ENCODE results near the gene ABCB1. TPM values are rescaled to one million over a fixed set of nuclear protein-coding genes. Genes with fewer than 3 reads are reported as not detected.

ABCB1 gene
- total and polyA plus RNA-seq, 2 of the 13 experiments (the other 11 are each of a cell fraction or from before 2014, with no cell fraction given): 42.8 to 52.6 TPM

GRCh38 chr7:87463982-87464381, 136.7 kb downstream of the ABCB1 start (continued):
- peak; percentile 21; the same call in 1 of the 2 replicates for TF ChIP-seq LCORL (IDR thresholded peaks at IDR 0.05)
- TF ChIP-seq LCORL (CRISPR knock-in tag; IDR thresholded peaks at IDR 0.05): peak; percentile 72
- no peak for TF ChIP-seq NFATC3 (CRISPR knock-in tag; IDR thresholded peaks at IDR 0.05)
- TF ChIP-seq ZNF720 (CRISPR knock-in tag; IDR thresholded peaks at IDR 0.05): no peak
- peak; percentile 71; the same call in 1 of the 2 replicates for TF ChIP-seq CREM (IDR thresholded peaks at IDR 0.05)
- TF ChIP-seq CREM (CRISPR knock-in tag; IDR thresholded peaks at IDR 0.05): no peak
- no peak for TF ChIP-seq CENPX (CRISPR knock-in tag; IDR thresholded peaks at IDR 0.05)
- TF ChIP-seq SAP130 (CRISPR knock-in tag; IDR thresholded peaks at IDR 0.05; ENCODE audit: low read depth): peak; percentile 59; the same call in 1 of the 2 replicates
- TF ChIP-seq FOSL1 (CRISPR knock-in tag; IDR thresholded peaks at IDR 0.05; ENCODE audit: borderline replicate concordance): no peak
- no peak for TF ChIP-seq ZSCAN30 (CRISPR knock-in tag; IDR thresholded peaks at IDR 0.05)
- no peak for TF ChIP-seq POLR2AphosphoS2 (IDR thresholded peaks at IDR 0.05; ENCODE audit: low read depth, low read length)
- TF ChIP-seq ZNF569 (CRISPR knock-in tag; IDR thresholded peaks at IDR 0.05; ENCODE audit: borderline replicate concordance): no peak
- peak; percentile 59; the same call in 1 of the 2 replicates for TF ChIP-seq NFKBIZ (CRISPR knock-in tag; IDR thresholded peaks at IDR 0.05)
- TF ChIP-seq POGZ (CRISPR knock-in tag; IDR thresholded peaks at IDR 0.05): peak; percentile 73
- no peak for TF ChIP-seq DR1 (CRISPR knock-in tag; IDR thresholded peaks at IDR 0.05)
- TF ChIP-seq ZEB1 (IDR thresholded peaks at IDR 0.05; ENCODE audit: insufficient replicate concordance, low read depth): peak; percentile 79
- TF ChIP-seq, protein P1, sequence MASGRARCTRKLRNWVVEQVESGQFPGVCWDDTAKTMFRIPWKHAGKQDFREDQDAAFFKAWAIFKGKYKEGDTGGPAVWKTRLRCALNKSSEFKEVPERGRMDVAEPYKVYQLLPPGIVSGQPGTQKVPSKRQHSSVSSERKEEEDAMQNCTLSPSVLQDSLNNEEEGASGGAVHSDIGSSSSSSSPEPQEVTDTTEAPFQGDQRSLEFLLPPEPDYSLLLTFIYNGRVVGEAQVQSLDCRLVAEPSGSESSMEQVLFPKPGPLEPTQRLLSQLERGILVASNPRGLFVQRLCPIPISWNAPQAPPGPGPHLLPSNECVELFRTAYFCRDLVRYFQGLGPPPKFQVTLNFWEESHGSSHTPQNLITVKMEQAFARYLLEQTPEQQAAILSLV (CRISPR knock-in tag; IDR thresholded peaks at IDR 0.05; ENCODE audit: borderline replicate concordance): no peak
- TF ChIP-seq ZNF605 (CRISPR knock-in tag; IDR thresholded peaks at IDR 0.05): no peak
- no peak for TF ChIP-seq ZFP62 (CRISPR knock-in tag; IDR thresholded peaks at IDR 0.05)
- TF ChIP-seq NRL (CRISPR knock-in tag; IDR thresholded peaks at IDR 0.05; ENCODE audit: borderline replicate concordance): no peak
- TF ChIP-seq ZNF337 (CRISPR knock-in tag; IDR thresholded peaks at IDR 0.05; ENCODE audit: borderline replicate concordance, low read depth): no peak
- 0 out of 2 replicates have a peak, but pooled peaks have one; percentile 30 for TF ChIP-seq ZNF232 (CRISPR knock-in tag; IDR thresholded peaks at IDR 0.05; ENCODE audit: borderline replicate concordance)
- no peak for TF ChIP-seq ZNF367 (CRISPR knock-in tag; IDR thresholded peaks at IDR 0.05; ENCODE audit: borderline replicate concordance)
- no peak for TF ChIP-seq MTF2 (CRISPR knock-in tag; IDR thresholded peaks at IDR 0.05; ENCODE audit: borderline replicate concordance)
- TF ChIP-seq ZSCAN29 (CRISPR knock-in tag; conservative IDR thresholded peaks at IDR 0.05): peak; percentile 74; the same call in 1 of the 2 replicates
- TF ChIP-seq KAT2B (IDR thresholded peaks at IDR 0.05; ENCODE audit: borderline replicate concordance, low read depth, low read length): no peak
- no peak for TF ChIP-seq NFYC (CRISPR knock-in tag; IDR thresholded peaks at IDR 0.05)
- TF ChIP-seq ATF7 (IDR thresholded peaks at IDR 0.05): no peak
- no peak for TF ChIP-seq ATF7 (CRISPR knock-in tag; IDR thresholded peaks at IDR 0.05)
- no peak for TF ChIP-seq REXO4 (CRISPR knock-in tag; IDR thresholded peaks at IDR 0.05; ENCODE audit: borderline replicate concordance)
- no peak for TF ChIP-seq SMAD9 (CRISPR knock-in tag; IDR thresholded peaks at IDR 0.05)
- TF ChIP-seq SP2 (CRISPR knock-in tag; IDR thresholded peaks at IDR 0.05): no peak
- no peak for TF ChIP-seq RAD51 (IDR thresholded peaks at IDR 0.05; ENCODE audit: borderline replicate concordance)
- TF ChIP-seq, protein P2, sequence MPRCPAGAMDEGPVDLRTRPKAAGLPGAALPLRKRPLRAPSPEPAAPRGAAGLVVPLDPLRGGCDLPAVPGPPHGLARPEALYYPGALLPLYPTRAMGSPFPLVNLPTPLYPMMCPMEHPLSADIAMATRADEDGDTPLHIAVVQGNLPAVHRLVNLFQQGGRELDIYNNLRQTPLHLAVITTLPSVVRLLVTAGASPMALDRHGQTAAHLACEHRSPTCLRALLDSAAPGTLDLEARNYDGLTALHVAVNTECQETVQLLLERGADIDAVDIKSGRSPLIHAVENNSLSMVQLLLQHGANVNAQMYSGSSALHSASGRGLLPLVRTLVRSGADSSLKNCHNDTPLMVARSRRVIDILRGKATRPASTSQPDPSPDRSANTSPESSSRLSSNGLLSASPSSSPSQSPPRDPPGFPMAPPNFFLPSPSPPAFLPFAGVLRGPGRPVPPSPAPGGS (CRISPR knock-in tag; IDR thresholded peaks at IDR 0.05): no peak
- TF ChIP-seq HDAC1 (CRISPR knock-in tag; IDR thresholded peaks at IDR 0.05): peak; percentile 71
